ENCODE measurements around the gene MYCL.

Gene MYCL

GRCh38 chr1:39852214-39852791 is 49.4 kb downstream of the MYCL start:
- DNase-seq, result no peak

GRCh38 chr1:39850606-39851216 is 51.0 kb downstream of the MYCL start:
- DNase-seq, result no peak

GRCh38 chr1:39849203-39849602 is 52.5 kb downstream of the MYCL start:
- no peak for DNase-seq

GRCh38 chr1:39847940-39848339 is 53.8 kb downstream of the MYCL start:
- no peak for DNase-seq

- no peak for DNase-seq
Measured at GRCh38 chr1:39846796-39847195, 54.9 kb downstream of the MYCL start.

- peak; percentile 26 to 54 (median 49) for DNase-seq
Measured at GRCh38 chr1:39845569-39846566, 55.8 kb downstream of the MYCL start.
